HepG2 (cell line): Measurements from ENCODE around the gene HSDL2. TPM values are rescaled to one million over a fixed set of nuclear protein-coding genes. Genes with fewer than 3 reads are reported as not detected.

Source experiments
- BCL3 ChIP-seq: sonication (generic); formaldehyde crosslinking; IDR thresholded peaks from 2 replicates; pipeline ENCODE4 v1.5.1; 2020; ENCODE audit warnings: mild to moderate bottlenecking, missing genetic modification reagents, moderate library complexity
- GABPB1 ChIP-seq: IDR thresholded peaks from 2 replicates; pipeline ENCODE4 v1.6.1; 2016; ENCODE audit warnings: mild to moderate bottlenecking, missing genetic modification reagents, moderate library complexity, missing compliant biosample characterization
- HDAC1 ChIP-seq: sonication (generic); formaldehyde crosslinking; IDR thresholded peaks from 2 replicates; pipeline ENCODE4 v1.5.1; 2020; ENCODE audit warnings: mild to moderate bottlenecking, missing genetic modification reagents
- ISL2 ChIP-seq: sonication (generic); formaldehyde crosslinking; IDR thresholded peaks from 2 replicates; pipeline ENCODE4 v1.5.0; 2020; ENCODE audit warnings: missing genetic modification reagents
- LCORL ChIP-seq, 2 experiments: fragments of 450-650 bp in 1 of 2; sonication (generic) in 1 of 2; formaldehyde crosslinking in 1 of 2; IDR thresholded peaks; 2 replicates each; pipeline versions ENCODE4 v1.5.0 to v1.6.1; 2017 to 2020; ENCODE audit warnings: antibody characterized with exemption in 1 of 2, missing genetic modification reagents in 1 of 2
- NCOA2 ChIP-seq: sonication (generic); formaldehyde crosslinking; IDR thresholded peaks from 2 replicates; pipeline ENCODE4 v1.8.0; 2022; ENCODE audit warnings: inconsistent platforms
- PAXIP1 ChIP-seq: sonication (generic); formaldehyde crosslinking; conservative IDR thresholded peaks from 2 replicates; pipeline ENCODE4 v1.4.0; 2020; ENCODE audit warnings: mild to moderate bottlenecking, missing genetic modification reagents, moderate library complexity
- PHF20 ChIP-seq: sonication (generic); formaldehyde crosslinking; IDR thresholded peaks from 2 replicates; pipeline ENCODE4 v1.5.0; 2020; ENCODE audit warnings: mild to moderate bottlenecking, missing genetic modification reagents
- RAD21 ChIP-seq: fragments of 450-650 bp; formaldehyde crosslinking; IDR thresholded peaks from 2 replicates; pipeline ENCODE4 v1.5.0; 2020; ENCODE audit warnings: mild to moderate bottlenecking
- RCOR2 ChIP-seq: IDR thresholded peaks from 2 replicates; pipeline ENCODE4 v1.6.1; 2016; ENCODE audit warnings: missing biosample characterization, missing genetic modification reagents
- SIN3A ChIP-seq: IDR thresholded peaks from 2 replicates; pipeline ENCODE4 v1.6.1; 2011; ENCODE audit warnings: low read depth, mild to moderate bottlenecking, control low read depth, low read length, borderline replicate concordance
- SNAPC5 ChIP-seq: sonication (generic); formaldehyde crosslinking; IDR thresholded peaks from 2 replicates; pipeline ENCODE4 v1.8.1; 2023; ENCODE audit warnings: mild to moderate bottlenecking, missing genetic modification reagents, borderline replicate concordance
- SP1 ChIP-seq, 2 experiments: fragments of 450-650 bp in 1 of 2; sonication (generic) in 1 of 2; formaldehyde crosslinking in 1 of 2; IDR thresholded peaks; 2 replicates each; pipeline versions ENCODE4 v1.4.0 to v1.6.1; 2016 to 2020; ENCODE audit warnings: missing genetic modification reagents in 1 of 2
- SP5 ChIP-seq: IDR thresholded peaks from 2 replicates; pipeline ENCODE4 v1.6.1; 2016; ENCODE audit warnings: low read depth, borderline replicate concordance
- YEATS2 ChIP-seq: sonication (generic); formaldehyde crosslinking; IDR thresholded peaks from 2 replicates; pipeline ENCODE4 v1.4.0; 2020; ENCODE audit warnings: missing genetic modification reagents, borderline replicate concordance
- ZEB1 ChIP-seq: IDR thresholded peaks from 2 replicates; pipeline ENCODE4 v1.6.1; 2012; ENCODE audit warnings: mild to moderate bottlenecking, low read depth, inconsistent platforms; ENCODE audit not compliant: insufficient replicate concordance
- ZFP37 ChIP-seq: sonication (generic); formaldehyde crosslinking; IDR thresholded peaks from 2 replicates; pipeline ENCODE4 v1.4.0; 2020; ENCODE audit warnings: missing genetic modification reagents, borderline replicate concordance
- ZNF816 ChIP-seq: sonication (generic); formaldehyde crosslinking; IDR thresholded peaks from 2 replicates; pipeline ENCODE4 v1.8.0; 2022; ENCODE audit warnings: missing genetic modification reagents, mild to moderate bottlenecking, borderline replicate concordance
- polyA plus RNA-seq, 8 experiments: library from polyadenylated mRNA; depleted of rRNA in 3 of 8; stranded (reverse) in 7 of 8; unstranded in 1 of 8; fragments of >200 nt; fragmentation: Illumina TruSeq in 4 of 8; extraction: Trizol in 4 of 8; gene quantifications; 2 replicates each; pipeline versions ENCODE4 v1.2.1 to v1.2.3, GENCODE V29; 2011 to 2016; ENCODE audit warnings: low read depth in 4 of 8, missing spikeins in 1 of 8, mixed read lengths in 1 of 8; ENCODE audit not compliant: insufficient read depth in 1 of 8
- total RNA-seq, 5 experiments: library from RNA; depleted of rRNA; stranded (reverse); fragments of >200 nt; fragmentation: Illumina TruSeq; extraction: Trizol; gene quantifications; 2 replicates each; pipeline ENCODE4 v1.2.3, GENCODE V29; 2016; ENCODE audit warnings: low read depth in 1 of 5
- TF ChIP-seq, protein P1 (sequence below): sonication (generic); formaldehyde crosslinking; IDR thresholded peaks from 2 replicates; pipeline ENCODE4 v1.5.0; 2020; ENCODE audit warnings: mild to moderate bottlenecking, missing genetic modification reagents, borderline replicate concordance
- TF ChIP-seq, protein P2 (sequence below): sonication (generic); formaldehyde crosslinking; conservative IDR thresholded peaks from 2 replicates; pipeline ENCODE4 v1.4.0; 2020; ENCODE audit warnings: missing genetic modification reagents

HSDL2 gene
- total and polyA plus RNA-seq, 2 of the 13 experiments (the other 11 are each of a cell fraction or from before 2014, with no cell fraction given) = 55.3 to 80.2 TPM

GRCh38 chr9:112505607-112506006 lies 125.7 kb downstream of the HSDL2 start (continued):
- TF ChIP-seq RAD21 (CRISPR knock-in tag) (no peak), SP5 (CRISPR knock-in tag) (peak; percentile 76), SNAPC5 (CRISPR knock-in tag) (no peak), PAXIP1 (CRISPR knock-in tag) (peak; percentile 47), GABPB1 (no peak), BCL3 (CRISPR knock-in tag) (no peak), SIN3A (no peak), RCOR2 (peak; percentile 48), ISL2 (CRISPR knock-in tag) (peak; percentile 53; the same call in 1 of the 2 replicates), NCOA2 (peak; percentile 54), ZFP37 (no peak), LCORL (IDR thresholded peaks at IDR 0.05) (no peak), LCORL (CRISPR knock-in tag; IDR thresholded peaks at IDR 0.05) (no peak; the same call in 1 of the 2 replicates), SP1 (IDR thresholded peaks at IDR 0.05) (no peak), SP1 (CRISPR knock-in tag; IDR thresholded peaks at IDR 0.05) (no peak), ZNF816 (CRISPR knock-in tag) (no peak), ZEB1 (no peak), HDAC1 (CRISPR knock-in tag) (no peak), PHF20 (CRISPR knock-in tag) (no peak), YEATS2 (CRISPR knock-in tag) (no peak)
- TF ChIP-seq, protein P1, sequence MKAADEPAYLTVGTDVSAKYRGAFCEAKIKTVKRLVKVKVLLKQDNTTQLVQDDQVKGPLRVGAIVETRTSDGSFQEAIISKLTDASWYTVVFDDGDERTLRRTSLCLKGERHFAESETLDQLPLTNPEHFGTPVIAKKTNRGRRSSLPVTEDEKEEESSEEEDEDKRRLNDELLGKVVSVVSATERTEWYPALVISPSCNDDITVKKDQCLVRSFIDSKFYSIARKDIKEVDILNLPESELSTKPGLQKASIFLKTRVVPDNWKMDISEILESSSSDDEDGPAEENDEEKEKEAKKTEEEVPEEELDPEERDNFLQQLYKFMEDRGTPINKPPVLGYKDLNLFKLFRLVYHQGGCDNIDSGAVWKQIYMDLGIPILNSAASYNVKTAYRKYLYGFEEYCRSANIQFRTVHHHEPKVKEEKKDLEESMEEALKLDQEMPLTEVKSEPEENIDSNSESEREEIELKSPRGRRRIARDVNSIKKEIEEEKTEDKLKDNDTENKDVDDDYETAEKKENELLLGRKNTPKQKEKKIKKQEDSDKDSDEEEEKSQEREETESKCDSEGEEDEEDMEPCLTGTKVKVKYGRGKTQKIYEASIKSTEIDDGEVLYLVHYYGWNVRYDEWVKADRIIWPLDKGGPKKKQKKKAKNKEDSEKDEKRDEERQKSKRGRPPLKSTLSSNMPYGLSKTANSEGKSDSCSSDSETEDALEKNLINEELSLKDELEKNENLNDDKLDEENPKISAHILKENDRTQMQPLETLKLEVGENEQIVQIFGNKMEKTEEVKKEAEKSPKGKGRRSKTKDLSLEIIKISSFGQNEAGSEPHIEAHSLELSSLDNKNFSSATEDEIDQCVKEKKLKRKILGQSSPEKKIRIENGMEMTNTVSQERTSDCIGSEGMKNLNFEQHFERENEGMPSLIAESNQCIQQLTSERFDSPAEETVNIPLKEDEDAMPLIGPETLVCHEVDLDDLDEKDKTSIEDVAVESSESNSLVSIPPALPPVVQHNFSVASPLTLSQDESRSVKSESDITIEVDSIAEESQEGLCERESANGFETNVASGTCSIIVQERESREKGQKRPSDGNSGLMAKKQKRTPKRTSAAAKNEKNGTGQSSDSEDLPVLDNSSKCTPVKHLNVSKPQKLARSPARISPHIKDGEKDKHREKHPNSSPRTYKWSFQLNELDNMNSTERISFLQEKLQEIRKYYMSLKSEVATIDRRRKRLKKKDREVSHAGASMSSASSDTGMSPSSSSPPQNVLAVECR (CRISPR knock-in tag) = peak; percentile 33; the same call in 1 of the 2 replicates
- TF ChIP-seq, protein P2, sequence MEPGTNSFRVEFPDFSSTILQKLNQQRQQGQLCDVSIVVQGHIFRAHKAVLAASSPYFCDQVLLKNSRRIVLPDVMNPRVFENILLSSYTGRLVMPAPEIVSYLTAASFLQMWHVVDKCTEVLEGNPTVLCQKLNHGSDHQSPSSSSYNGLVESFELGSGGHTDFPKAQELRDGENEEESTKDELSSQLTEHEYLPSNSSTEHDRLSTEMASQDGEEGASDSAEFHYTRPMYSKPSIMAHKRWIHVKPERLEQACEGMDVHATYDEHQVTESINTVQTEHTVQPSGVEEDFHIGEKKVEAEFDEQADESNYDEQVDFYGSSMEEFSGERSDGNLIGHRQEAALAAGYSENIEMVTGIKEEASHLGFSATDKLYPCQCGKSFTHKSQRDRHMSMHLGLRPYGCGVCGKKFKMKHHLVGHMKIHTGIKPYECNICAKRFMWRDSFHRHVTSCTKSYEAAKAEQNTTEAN (CRISPR knock-in tag) = no peak
